IPS-15b (cell line): ENCODE results near the gene GDI1.
A peak's percentile ranks its signal among the peaks of the same experiment; 100 is the strongest.

Experiments used
- H3K27me3 ChIP-seq: one replicate; pipeline ENCODE4 v1.6.1; 2013; ENCODE audit warnings: low read length; ENCODE audit not compliant: control insufficient read depth, insufficient read depth
- H3K36me3 ChIP-seq: one replicate; pipeline ENCODE4 v1.6.1; 2013; ENCODE audit warnings: low read length; ENCODE audit not compliant: control insufficient read depth, insufficient read depth
- H3K4me1 ChIP-seq: one replicate; pipeline ENCODE4 v1.6.1; 2013; ENCODE audit warnings: mild to moderate bottlenecking, low read length; ENCODE audit not compliant: control insufficient read depth, insufficient read depth
- H3K4me3 ChIP-seq: one replicate; pipeline ENCODE4 v1.5.1; 2013; ENCODE audit warnings: low read depth, low read length
- H3K9ac ChIP-seq: one replicate; pipeline ENCODE4 v1.6.1; 2013; ENCODE audit warnings: low read depth, mild to moderate bottlenecking, low read length
- H3K9me3 ChIP-seq: one replicate; pipeline ENCODE4 v1.6.1; 2013; ENCODE audit warnings: mild to moderate bottlenecking, low read length; ENCODE audit not compliant: control insufficient read depth, insufficient read depth

The GDI1 gene

GRCh38 chrX:154432210-154432609 lies 4.7 kb upstream of the GDI1 start:
- no peak overlapping the region for H3K9ac ChIP-seq
- H3K4me3 ChIP-seq, result no peak overlapping the region
- H3K4me1 ChIP-seq, result no peaks in the 10 kb centered on the region
- H3K36me3 ChIP-seq, result peaks cover 16% of the 10 kb centered on the region
- no peaks in the 10 kb centered on the region for H3K9me3 ChIP-seq
- no peaks in the 10 kb centered on the region for H3K27me3 ChIP-seq

GRCh38 chrX:154433605-154434004 lies 3.3 kb upstream of the GDI1 start:
- peaks cover 16% of the 10 kb centered on the region for H3K36me3 ChIP-seq
- no peaks in the 10 kb centered on the region for H3K27me3 ChIP-seq
- H3K4me1 ChIP-seq, result no peaks in the 10 kb centered on the region
- no peaks in the 10 kb centered on the region for H3K9me3 ChIP-seq
- no peak overlapping the region for H3K9ac ChIP-seq
- no peak overlapping the region for H3K4me3 ChIP-seq

- Histone ChIP-seq H3K36me3 (peaks cover 23% of the 10 kb centered on the region), H3K4me1 (no peaks in the 10 kb centered on the region), H3K9me3 (no peaks in the 10 kb centered on the region), H3K4me3 (no peak overlapping the region), H3K9ac (no peak overlapping the region), H3K27me3 (no peaks in the 10 kb centered on the region)
Measured at GRCh38 chrX:154434394-154435168, 2.4 kb upstream of the GDI1 start.

- Histone ChIP-seq H3K9ac (no peak overlapping the region), H3K27me3 (no peaks in the 10 kb centered on the region), H3K9me3 (no peaks in the 10 kb centered on the region), H3K4me3 (no peak overlapping the region), H3K36me3 (peaks cover 28% of the 10 kb centered on the region), H3K4me1 (no peaks in the 10 kb centered on the region)
Measured at GRCh38 chrX:154435171-154435733, 1.7 kb upstream of the GDI1 start.

GRCh38 chrX:154436374-154436982 lies 476 bp upstream of the GDI1 start:
- H3K36me3 ChIP-seq, result peaks cover 32% of the 10 kb centered on the region
- H3K9ac ChIP-seq, result peak overlapping the region; percentile 37
- H3K27me3 ChIP-seq, result no peaks in the 10 kb centered on the region
- peak overlapping the region; percentile 59 for H3K4me3 ChIP-seq
- H3K9me3 ChIP-seq, result no peaks in the 10 kb centered on the region
- no peaks in the 10 kb centered on the region for H3K4me1 ChIP-seq

- Histone ChIP-seq H3K36me3 (peaks cover 36% of the 10 kb centered on the region), H3K9ac (no peak overlapping the region), H3K27me3 (no peaks in the 10 kb centered on the region), H3K4me3 (peak overlapping the region; percentile 59), H3K9me3 (no peaks in the 10 kb centered on the region), H3K4me1 (no peaks in the 10 kb centered on the region)
Measured at GRCh38 chrX:154437971-154438893, 1.3 kb downstream of the GDI1 start.

- peaks cover 36% of the 10 kb centered on the region for H3K36me3 ChIP-seq
- no peaks in the 10 kb centered on the region for H3K27me3 ChIP-seq
- no peak overlapping the region for H3K9ac ChIP-seq
- H3K4me1 ChIP-seq, result no peaks in the 10 kb centered on the region
- no peak overlapping the region for H3K4me3 ChIP-seq
- no peaks in the 10 kb centered on the region for H3K9me3 ChIP-seq
Measured at GRCh38 chrX:154439841-154440240, 2.9 kb downstream of the GDI1 start.

GRCh38 chrX:154440623-154441357 lies 3.8 kb downstream of the GDI1 start:
- Histone ChIP-seq H3K4me1 (no peaks in the 10 kb centered on the region), H3K36me3 (peaks cover 35% of the 10 kb centered on the region), H3K4me3 (no peak overlapping the region), H3K9me3 (no peaks in the 10 kb centered on the region), H3K9ac (no peak overlapping the region), H3K27me3 (no peaks in the 10 kb centered on the region)

GRCh38 chrX:154441564-154441963 lies 4.6 kb downstream of the GDI1 start:
- Histone ChIP-seq H3K9ac (no peak overlapping the region), H3K9me3 (no peaks in the 10 kb centered on the region), H3K27me3 (no peaks in the 10 kb centered on the region), H3K4me3 (no peak overlapping the region), H3K36me3 (peaks cover 40% of the 10 kb centered on the region), H3K4me1 (no peaks in the 10 kb centered on the region)

GRCh38 chrX:154441984-154442707 lies 5.2 kb downstream of the GDI1 start:
- H3K27me3 ChIP-seq, result no peaks in the 10 kb centered on the region
- H3K4me1 ChIP-seq, result no peaks in the 10 kb centered on the region
- H3K9ac ChIP-seq, result no peak overlapping the region
- peaks cover 40% of the 10 kb centered on the region for H3K36me3 ChIP-seq
- H3K9me3 ChIP-seq, result no peaks in the 10 kb centered on the region
- H3K4me3 ChIP-seq, result no peak overlapping the region
